ENCODE measurements around the gene NT5M. TPM values are rescaled to one million over a fixed set of nuclear protein-coding genes. Genes with fewer than 3 reads are reported as not detected.
"Not testable (repeated sequence)": the region's sequence is repeated elsewhere in the genome, so short reads cannot be mapped to it uniquely, and the experiment has no call there.

Gene NT5M
- total RNA-seq, 1 experiment from 2014 or later, result 5.5 TPM

GRCh38 chr17:17269926-17270773 is 33.0 kb upstream of the NT5M start:
- Mint-ChIP-seq H3K36me3 (ENCODE audit: insufficient read depth, unreplicated experiment) (peaks cover 91% of the 10 kb centered on the region), H3K4me1 (ENCODE audit: insufficient read depth, unreplicated experiment) (no peaks in the 10 kb centered on the region), H3K4me3 (ENCODE audit: unreplicated experiment) (no peak overlapping the region), H3K27me3 (ENCODE audit: insufficient read depth, unreplicated experiment) (no peaks in the 10 kb centered on the region), H3K9me3 (ENCODE audit: unreplicated experiment) (no peaks in the 10 kb centered on the region), H3K27ac (ENCODE audit: low read depth, unreplicated experiment) (peak overlapping the region; percentile 64)
- DNase-seq (ENCODE audit: unreplicated experiment), result peak; percentile 16
- intact Hi-C loops (cut with micrococcal nuclease), result no loop called here
- POLR2A ChIA-PET, result interaction anchor here (1.0 to 1.9 kb wide), 3 partner anchors 9 to 24 kb away, joined by 3 to 5 read pairs (median 4); partner anchors contain the start of gene COPS3
- CTCF ChIA-PET, result interaction anchor here (0.6 to 1.4 kb wide), 8 partner anchors 8 to 241 kb away, joined by 3 to 9 read pairs (median 3); no protein-coding TSS in a partner anchor
- peak; percentile 35 for TF ChIP-seq CTCF (IDR thresholded peaks at IDR 0.05; ENCODE audit: unreplicated experiment)
- BruUV-seq (replicated peaks), result no TSS peak

- H3K27ac Mint-ChIP-seq (ENCODE audit: low read depth, unreplicated experiment), result no peak overlapping the region
- POLR2A ChIA-PET, result interaction anchor here (0.6 to 1.4 kb wide), 3 partner anchors 36 to 127 kb away, joined by 3 to 5 read pairs (median 3); partner anchors contain the start of gene FLCN
Measured at GRCh38 chr17:17275971-17276370, 27.2 kb upstream of the NT5M start.

GRCh38 chr17:17277431-17277830 is 25.7 kb upstream of the NT5M start:
- H3K27me3 Mint-ChIP-seq (ENCODE audit: insufficient read depth, unreplicated experiment); H3K9me3 Mint-ChIP-seq (ENCODE audit: unreplicated experiment); H3K4me3 Mint-ChIP-seq (ENCODE audit: unreplicated experiment); BruUV-seq (replicated peaks); H3K27ac Mint-ChIP-seq (ENCODE audit: low read depth, unreplicated experiment); intact Hi-C loops (cut with micrococcal nuclease); DNase-seq (ENCODE audit: unreplicated experiment): not testable (repeated sequence)
- POLR2A ChIA-PET, result interaction anchor here (0.7 kb wide), 1 partner anchor 297 kb away, joined by 3 read pairs; no protein-coding TSS in a partner anchor
- H3K36me3 Mint-ChIP-seq (ENCODE audit: insufficient read depth, unreplicated experiment), result peaks cover 49% of the 10 kb centered on the region
- peaks cover 21% of the 10 kb centered on the region for H3K4me1 Mint-ChIP-seq (ENCODE audit: insufficient read depth, unreplicated experiment)
- CTCF ChIA-PET, result interaction anchor here (0.7 kb wide), 1 partner anchor 666 kb away, joined by 6 read pairs; no protein-coding TSS in a partner anchor

More at GRCh38 chr17:17275971-17276370, 27.2 kb upstream of the NT5M start:
- H3K36me3 Mint-ChIP-seq (ENCODE audit: insufficient read depth, unreplicated experiment), result peaks cover 60% of the 10 kb centered on the region
- no peak for DNase-seq (ENCODE audit: unreplicated experiment)
- no peaks in the 10 kb centered on the region for H3K9me3 Mint-ChIP-seq (ENCODE audit: unreplicated experiment)
- TF ChIP-seq CTCF (IDR thresholded peaks at IDR 0.05; ENCODE audit: unreplicated experiment), result no peak
- BruUV-seq (replicated peaks), result no TSS peak
- peaks cover 12% of the 10 kb centered on the region for H3K4me1 Mint-ChIP-seq (ENCODE audit: insufficient read depth, unreplicated experiment)
- no peak overlapping the region for H3K4me3 Mint-ChIP-seq (ENCODE audit: unreplicated experiment)
- H3K27me3 Mint-ChIP-seq (ENCODE audit: insufficient read depth, unreplicated experiment), result no peaks in the 10 kb centered on the region
- intact Hi-C loops (cut with micrococcal nuclease), result no loop called here
- CTCF ChIA-PET, result interaction anchor here (1.4 kb wide), 1 partner anchor 37 kb away, joined by 4 read pairs; no protein-coding TSS in a partner anchor

- DNase-seq (ENCODE audit: unreplicated experiment), result no peak
- BruUV-seq (replicated peaks), result TSS peak; percentile 57
- H3K36me3 Mint-ChIP-seq (ENCODE audit: insufficient read depth, unreplicated experiment), result peaks cover 31% of the 10 kb centered on the region
- POLR2A ChIA-PET, result interaction anchor here (0.8 to 2.2 kb wide), 3 partner anchors 10 to 21 kb away, joined by 3 to 7 read pairs (median 4); no protein-coding TSS in a partner anchor
- H3K4me3 Mint-ChIP-seq (ENCODE audit: unreplicated experiment), result peak overlapping the region; percentile 94
- CTCF ChIA-PET, result interaction anchor here (0.6 to 1.1 kb wide), 3 partner anchors 10 to 20 kb away, joined by 3 read pairs; no protein-coding TSS in a partner anchor
- peaks cover 21% of the 10 kb centered on the region for H3K4me1 Mint-ChIP-seq (ENCODE audit: insufficient read depth, unreplicated experiment)
- no peaks in the 10 kb centered on the region for H3K9me3 Mint-ChIP-seq (ENCODE audit: unreplicated experiment)
- no peak overlapping the region for H3K27ac Mint-ChIP-seq (ENCODE audit: low read depth, unreplicated experiment)
- no peak for TF ChIP-seq CTCF (IDR thresholded peaks at IDR 0.05; ENCODE audit: unreplicated experiment)
- no peaks in the 10 kb centered on the region for H3K27me3 Mint-ChIP-seq (ENCODE audit: insufficient read depth, unreplicated experiment)
- intact Hi-C loops (cut with micrococcal nuclease), result no loop called here
Measured at GRCh38 chr17:17279316-17279715, 23.9 kb upstream of the NT5M start.

Data from MCF 10A (cell line).